Stimulated activated CD8-positive, alpha-beta memory T cell treated with anti-CD3 and anti-CD28 coated beads, Interleukin-15, amount 100 ng/mL, for 48 hours (primary cell): ENCODE measurements around the gene B3GNT3.
A peak's percentile ranks its signal among the peaks of the same experiment; 100 is the strongest.
"Not testable (repeated sequence)": the region's sequence is repeated elsewhere in the genome, so short reads cannot be mapped to it uniquely, and the experiment has no call there.

ENCODE experiments used
- DNase-seq, 2 donors: peaks; one replicate each; pipeline ENCODE4 v3.0.0-alpha.2; 2020; ENCODE audit warnings: low read depth in 2 of 2

The B3GNT3 gene

DNA sequence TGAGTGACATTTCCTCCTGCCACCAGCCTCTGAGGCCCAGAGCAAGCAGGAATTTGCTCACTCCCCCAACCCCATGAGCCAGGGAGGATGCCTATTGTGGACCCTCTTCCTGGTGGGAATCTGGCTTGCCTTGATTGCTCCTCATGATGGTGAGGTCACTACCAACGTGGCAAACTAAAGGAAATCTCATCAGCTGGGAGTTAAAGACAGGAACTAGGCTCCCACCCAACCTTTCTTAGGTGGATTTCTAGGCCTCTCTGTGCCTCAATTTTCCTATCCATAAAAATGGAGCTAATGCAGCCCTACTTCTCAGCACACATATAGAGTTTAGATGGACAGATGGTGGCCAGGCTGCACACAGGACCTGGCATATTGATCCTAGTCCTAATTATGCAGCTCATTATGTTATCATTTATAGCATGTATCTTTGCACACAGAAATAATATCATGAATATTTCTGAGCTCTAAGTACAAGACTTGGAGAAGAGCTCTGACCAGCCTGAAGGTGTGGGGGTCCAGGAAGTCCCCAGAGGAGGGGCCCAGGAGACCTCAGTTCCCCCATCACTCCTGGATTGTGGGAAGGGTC, 2.0 kb downstream of the B3GNT3 start:
- DNase-seq, result no peak

DNA sequence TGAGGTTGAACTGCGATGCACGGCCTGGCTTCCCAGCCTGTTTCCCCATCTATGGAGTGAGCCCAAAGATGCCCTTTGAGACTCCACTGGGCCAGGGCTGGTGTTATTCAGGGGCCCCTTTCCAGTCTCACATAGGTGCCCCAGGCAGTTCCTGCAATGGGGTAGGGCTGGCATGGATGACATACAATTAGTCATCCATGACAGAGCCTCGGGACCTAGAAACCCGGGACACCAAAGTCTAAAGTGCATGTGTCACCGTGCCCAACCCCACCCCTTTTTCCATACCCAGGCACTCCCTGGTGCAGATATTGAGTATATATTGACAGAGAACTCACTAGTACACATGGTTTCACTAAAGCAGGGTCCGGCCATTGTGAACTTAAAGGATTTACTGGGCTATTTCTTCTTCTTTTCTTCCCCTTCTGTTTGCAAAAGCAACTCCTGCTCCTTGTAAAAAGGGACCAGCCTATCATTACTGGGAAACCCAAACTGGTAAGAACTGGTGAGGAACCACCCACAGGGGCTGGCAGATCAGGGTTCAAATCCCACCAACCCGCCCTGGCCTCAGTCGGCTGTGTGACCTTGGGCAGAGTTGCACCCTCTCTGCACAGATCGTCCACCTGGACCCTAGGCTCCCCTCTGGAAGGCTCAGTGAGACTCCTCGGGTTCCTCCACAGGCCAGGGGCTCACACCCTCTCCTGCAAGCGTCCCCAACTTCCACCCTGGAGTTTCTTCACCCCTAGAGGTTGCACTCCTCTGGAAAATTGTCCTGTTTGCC, 2.7 kb downstream of the B3GNT3 start:
- DNase-seq, result peak; percentile 53 to 66

DNA sequence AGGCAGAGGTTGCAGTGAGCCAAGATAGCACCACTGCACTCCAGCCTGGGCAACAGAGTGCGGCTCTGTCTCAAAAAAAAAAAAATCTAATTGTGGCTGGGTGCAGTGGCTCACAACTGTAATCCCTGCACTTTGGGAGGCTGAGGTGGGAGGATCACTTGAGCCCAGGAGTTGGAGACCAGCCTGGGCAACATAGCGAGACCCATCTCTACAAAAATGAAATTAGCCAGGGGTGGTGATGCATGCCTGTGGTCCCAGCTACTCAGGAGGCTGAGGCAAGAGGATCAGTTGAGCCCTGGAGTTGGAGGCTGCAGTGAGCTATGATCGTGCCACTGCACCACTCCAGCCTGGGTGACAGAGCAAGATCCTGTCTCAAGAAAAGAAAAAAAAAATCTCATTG, 3.7 kb downstream of the B3GNT3 start:
- not testable (repeated sequence) for DNase-seq

DNA sequence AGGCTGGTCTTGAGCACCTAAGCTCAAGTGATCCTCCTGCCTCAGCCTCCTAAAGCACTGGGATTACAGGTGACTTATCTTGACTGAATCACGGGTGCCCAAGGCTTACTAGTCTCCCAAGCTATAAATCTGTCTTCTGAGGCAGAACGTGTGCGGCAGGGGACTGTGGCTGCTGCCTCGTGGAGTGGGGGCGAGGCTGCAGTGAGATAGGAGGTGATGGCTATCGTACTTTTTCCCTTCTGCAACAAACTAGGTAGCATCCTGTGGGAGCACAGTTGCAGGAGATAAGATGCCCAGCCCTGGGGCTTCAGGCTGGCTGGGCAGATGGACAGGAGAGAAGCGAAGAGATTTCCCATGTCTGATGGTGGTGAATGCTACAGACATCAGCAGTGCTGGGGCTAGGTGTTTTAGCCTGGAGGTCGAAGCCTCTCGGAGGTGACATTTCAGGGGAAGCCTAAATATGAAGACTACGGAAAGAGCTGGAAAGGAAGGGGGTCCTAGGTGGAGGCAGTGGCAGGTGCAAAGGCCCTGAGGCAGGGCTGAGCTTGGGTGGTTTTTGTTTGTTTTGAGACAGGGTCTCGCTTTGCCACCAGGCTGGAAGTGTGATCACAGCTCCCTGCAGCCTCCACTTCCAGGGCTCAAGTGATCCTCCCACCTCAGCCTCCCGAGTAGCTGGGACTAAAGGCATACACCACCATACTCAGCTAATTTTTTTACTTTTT, 7.4 kb downstream of the B3GNT3 start:
- no peak for DNase-seq

DNA sequence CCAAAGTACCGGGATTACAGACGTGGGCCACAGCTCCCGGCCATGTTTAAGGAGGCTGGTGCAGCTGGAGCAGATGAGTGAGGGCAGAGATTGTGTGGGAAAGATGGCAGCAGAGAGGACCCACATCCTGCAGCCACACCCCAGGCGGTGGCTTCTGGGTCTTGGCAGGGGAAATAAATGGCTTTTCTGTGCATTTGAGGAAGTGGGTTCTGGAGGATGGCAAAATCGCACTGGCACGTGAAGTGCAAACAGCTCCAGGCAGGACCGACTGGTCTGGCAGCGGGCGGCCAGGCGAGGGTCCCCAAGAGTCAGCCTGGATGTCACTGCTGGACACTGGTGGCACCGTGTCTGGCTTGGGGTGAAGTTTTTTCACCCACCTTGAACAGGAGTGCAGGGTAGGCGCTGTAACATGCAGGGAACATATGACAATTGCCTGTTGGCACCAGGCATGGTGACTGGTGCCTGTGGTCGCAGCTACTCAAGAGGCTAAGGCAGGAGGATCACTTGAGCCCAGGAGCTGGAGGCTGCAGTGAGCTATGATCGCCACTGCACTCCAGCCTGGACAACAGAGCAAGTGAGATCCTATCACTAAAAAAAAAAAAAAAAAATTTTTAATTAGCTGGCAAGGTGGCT, 8.4 kb downstream of the B3GNT3 start:
- no peak for DNase-seq

DNA sequence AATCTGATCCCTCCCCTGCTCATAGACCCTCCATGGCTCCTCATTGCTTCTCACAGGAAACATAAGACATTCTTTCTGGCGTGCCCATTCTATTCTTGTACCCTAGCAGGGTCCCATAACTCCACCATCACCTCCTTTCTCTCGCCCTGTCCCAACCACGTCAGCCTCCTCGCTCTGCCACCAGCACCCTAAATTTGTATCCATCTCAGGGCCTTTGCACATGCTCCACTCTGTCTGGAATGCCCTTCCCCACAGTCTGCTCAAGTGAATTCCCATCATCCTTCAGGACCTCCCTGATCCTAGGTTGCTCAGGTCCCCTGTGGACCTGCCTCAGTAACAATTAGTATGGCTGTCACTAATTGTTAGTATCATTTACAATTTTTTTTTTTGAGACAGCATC, 10.5 kb downstream of the B3GNT3 start:
- no peak for DNase-seq

DNA sequence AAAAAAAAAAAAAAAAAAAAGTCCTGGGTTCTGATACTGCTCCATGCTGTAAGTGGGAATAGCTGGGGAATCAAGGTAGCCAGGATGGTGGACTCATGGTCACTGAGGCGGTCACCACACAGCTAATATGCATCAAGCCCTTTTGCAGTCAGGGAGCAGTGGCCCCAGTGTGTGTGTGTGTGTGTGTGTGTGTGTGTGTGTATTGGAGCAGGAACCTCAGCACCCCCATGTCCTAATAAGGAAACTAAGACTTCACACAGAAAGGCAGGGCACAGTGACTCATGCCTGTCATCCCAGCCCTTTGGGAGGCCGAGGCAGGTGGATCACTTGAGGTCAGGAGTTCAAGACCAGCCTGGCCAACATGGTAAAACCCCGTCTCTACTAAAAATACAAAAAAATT, 12.0 kb downstream of the B3GNT3 start:
- no peak for DNase-seq

DNA sequence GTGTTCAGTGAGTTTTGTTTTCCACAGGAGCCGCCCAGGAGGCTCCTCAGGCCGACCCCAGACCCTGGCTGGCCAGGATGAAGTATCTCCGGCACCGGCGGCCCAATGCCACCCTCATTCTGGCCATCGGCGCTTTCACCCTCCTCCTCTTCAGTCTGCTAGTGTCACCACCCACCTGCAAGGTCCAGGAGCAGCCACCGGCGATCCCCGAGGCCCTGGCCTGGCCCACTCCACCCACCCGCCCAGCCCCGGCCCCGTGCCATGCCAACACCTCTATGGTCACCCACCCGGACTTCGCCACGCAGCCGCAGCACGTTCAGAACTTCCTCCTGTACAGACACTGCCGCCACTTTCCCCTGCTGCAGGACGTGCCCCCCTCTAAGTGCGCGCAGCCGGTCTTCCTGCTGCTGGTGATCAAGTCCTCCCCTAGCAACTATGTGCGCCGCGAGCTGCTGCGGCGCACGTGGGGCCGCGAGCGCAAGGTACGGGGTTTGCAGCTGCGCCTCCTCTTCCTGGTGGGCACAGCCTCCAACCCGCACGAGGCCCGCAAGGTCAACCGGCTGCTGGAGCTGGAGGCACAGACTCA, 12.9 kb downstream of the B3GNT3 start:
- DNase-seq, result no peak

DNA sequence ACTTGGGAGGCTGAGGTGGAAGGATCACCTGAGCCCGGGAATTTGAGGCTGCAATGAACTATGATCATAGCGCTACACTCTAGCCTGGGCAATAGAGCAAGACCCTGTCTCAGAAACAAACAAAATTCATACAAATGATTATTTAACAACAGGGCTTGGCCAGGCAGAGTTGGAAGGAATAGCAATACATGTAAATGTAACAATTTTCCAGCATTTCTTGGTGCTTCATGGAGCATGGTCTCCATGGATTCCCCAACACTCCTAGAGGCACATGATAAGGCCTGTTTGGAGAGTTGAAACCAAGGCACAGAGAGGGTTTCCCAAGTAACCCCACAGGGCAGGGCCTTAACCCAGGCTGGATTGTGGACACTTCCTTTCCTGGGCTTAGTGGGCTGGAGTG, 16.2 kb downstream of the B3GNT3 start:
- DNase-seq, result no peak

DNA sequence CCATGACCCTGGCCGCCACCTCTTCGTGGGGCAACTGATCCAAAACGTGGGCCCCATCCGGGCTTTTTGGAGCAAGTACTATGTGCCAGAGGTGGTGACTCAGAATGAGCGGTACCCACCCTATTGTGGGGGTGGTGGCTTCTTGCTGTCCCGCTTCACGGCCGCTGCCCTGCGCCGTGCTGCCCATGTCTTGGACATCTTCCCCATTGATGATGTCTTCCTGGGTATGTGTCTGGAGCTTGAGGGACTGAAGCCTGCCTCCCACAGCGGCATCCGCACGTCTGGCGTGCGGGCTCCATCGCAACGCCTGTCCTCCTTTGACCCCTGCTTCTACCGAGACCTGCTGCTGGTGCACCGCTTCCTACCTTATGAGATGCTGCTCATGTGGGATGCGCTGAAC, 16.7 kb downstream of the B3GNT3 start:
- DNase-seq, result no peak

DNA sequence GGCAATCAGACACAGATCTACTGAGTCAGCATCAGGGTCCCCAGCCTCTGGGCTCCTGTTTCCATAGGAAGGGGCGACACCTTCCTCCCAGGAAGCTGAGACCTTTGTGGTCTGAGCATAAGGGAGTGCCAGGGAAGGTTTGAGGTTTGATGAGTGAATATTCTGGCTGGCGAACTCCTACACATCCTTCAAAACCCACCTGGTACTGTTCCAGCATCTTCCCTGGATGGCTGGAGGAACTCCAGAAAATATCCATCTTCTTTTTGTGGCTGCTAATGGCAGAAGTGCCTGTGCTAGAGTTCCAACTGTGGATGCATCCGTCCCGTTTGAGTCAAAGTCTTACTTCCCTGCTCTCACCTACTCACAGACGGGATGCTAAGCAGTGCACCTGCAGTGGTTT, 17.2 kb downstream of the B3GNT3 start:
- no peak for DNase-seq

DNA sequence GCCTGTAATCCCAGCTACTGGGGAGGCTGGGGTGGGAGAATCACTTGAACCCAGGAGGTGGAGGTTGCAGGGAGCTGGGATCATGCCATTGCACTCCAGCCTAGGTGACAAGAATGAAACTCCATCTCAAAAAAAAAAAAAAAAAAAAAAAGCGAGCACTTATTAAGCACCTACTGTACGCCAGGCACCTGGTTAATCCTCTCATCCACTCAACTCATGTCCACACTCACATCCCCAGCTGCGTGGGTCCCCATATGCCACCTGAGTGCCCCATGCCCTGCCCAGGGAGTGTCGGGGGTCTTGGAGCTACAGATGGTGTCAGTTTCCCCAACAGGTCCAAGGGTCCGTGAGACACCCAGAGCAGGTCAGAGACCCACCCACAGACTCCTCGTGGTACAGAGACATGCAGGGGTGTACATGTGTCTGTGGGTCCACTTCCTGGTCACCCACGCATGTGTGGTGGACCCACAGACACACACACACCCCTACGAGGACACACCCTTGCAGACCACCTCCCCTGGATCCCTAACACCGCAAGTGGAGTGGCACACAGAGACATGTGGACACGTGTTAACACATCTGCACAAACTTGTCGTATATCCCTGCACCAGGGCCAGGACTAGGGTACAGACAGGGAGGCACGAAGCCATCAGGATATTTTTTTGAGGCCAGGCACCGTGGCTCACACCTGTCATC, 22.9 kb downstream of the B3GNT3 start:
- DNase-seq, result no peak

DNA sequence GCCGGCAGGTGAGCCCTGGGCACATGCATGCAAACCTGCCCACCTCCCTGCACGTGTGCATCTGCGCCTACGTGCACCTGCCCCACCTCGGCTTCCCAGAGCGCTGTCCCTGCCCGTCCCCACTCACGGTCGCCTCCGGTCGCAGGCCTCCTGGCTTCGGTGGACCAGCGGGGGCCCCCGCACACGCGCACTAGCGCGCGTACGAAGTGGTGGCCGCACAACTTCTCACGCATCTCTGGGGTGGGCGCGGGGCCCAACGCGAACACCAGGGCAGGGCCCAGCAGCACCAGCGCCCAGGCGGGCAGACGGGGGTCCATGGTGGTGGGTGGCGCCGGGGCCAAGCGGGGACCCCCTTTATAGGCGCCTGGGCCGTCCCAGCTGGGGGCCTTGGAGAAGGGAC, 26.3 kb downstream of the B3GNT3 start, which contains the start of gene INSL3:
INSL3 (minus strand) TSS at position 330 of the 400 bp plus-strand sequence; CDS start at position 317, 13 bp downstream.
- no peak for DNase-seq

DNA sequence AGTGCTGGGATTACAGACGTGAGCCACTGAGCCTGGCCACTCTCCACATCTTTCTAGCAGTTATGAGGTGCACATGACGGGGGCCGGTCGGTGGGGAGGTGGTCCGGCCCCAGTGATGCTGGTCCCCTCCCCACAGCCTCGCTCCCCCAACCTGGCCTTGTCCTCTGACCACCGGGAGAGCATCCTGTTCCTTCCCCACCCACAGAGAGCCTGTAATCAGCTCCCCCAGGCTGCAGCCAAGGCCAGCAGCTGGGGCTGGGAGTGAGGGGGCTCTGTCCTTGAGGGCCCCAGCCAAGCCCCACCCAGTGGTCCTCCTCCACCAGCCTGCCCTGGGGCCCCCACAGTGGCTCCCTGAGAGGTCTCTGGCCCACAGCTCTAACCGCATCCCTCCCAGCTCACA, 29.4 kb downstream of the B3GNT3 start:
- no peak for DNase-seq

DNA sequence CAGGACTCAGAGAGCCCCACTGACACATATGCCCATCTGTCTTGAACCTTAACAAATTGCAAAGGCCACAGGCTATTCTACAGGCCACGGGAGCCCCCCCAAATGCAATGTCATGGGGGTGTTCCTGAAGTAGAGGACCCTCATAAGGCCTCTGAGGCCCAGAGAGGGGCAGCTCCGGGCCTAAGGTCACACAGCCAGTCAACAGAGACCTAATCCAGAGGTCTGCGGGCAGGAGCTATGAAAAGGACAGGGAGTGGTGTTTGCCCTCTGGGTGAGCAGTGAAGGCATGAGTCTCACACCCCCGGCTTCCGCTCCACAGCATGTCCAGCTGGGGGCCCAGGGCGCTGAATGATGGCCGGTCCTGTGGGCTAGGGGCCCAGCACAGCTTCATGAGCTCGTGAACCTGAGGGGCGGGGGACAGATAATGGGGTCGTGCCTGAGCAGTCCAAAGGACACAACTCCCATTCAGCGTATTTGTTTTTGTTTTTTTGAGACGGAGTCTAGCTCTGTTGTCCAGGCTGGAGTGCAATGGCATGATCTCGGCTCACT, 31.6 kb downstream of the B3GNT3 start:
- no peak for DNase-seq

DNA sequence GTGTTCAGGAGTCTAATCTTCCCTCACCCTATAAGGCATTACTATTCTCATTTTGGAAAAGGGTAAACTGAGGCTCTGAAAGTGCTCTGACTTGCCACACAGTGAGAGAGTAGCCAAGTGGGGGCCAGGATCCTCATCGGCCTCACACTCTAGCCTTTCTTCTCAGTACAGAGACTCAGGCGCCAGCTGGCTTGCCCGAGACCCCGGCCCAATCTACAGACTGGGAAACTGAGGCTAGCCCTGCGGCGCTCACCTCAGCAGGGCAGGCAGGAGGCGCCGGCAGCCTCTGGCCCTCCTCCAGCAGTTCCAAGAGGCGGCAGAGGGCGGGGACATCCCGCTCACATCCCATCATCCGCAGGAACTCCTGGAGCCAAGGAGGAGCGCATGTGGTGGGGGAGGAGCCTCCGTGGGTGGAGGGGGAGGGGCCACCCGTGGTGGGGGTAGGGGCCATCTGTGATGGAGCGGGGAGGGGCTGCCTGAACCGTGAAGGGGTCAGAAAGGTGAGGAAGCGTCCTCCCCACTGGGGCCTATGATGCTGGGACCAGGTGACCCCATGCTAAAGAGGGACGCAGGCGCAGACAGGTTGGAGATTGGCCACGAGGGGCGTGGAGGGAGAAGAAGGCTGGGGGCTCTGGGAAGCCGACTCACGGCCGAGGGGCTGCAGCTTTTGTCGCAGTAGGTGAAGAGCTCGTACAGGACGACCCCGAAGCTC, 35.1 kb downstream of the B3GNT3 start:
- no peak for DNase-seq

DNA sequence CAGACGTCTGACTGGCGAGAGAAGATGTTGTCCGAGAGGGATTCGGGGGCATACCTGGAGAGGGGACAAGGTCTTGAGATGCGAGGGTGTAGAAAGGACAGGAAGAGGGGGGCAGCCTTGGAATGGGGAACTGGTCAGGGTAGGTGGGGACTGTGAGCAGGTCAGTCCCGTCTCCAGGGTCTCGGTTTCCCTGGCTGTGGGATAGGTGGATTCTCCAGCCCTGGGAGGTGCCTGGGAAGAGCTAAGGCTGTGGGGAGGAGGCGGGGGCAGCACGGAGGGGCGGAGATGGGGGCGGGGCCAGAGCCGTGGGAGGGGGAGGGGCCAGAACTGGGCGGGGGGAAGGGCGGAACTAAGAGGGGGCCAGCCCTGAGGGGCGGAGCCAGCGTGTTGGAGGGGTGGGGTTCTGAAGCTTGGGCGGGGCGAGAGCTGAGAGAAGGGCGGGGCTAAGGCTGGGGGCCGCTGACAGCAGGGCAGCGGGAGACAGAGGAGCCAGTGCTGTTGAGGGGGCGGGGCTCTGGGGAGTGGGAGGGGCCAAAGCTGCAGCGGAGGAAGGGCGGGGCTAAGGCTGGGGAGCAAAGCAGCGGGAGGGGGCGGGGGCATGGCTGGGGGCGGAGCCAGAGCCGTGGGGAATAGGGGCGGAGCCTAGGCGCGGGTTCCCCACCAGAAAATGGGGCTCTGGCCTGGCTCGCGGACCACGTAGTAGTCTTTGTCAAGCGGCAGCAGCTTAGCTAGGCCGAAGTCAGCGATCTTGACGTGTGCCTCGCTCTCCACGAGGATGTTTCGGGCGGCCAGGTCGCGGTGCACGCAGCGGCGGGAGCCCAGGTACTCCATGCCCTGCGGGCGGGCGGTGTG, 35.9 kb downstream of the B3GNT3 start:
- peak; percentile 38 to 46 for DNase-seq

DNA sequence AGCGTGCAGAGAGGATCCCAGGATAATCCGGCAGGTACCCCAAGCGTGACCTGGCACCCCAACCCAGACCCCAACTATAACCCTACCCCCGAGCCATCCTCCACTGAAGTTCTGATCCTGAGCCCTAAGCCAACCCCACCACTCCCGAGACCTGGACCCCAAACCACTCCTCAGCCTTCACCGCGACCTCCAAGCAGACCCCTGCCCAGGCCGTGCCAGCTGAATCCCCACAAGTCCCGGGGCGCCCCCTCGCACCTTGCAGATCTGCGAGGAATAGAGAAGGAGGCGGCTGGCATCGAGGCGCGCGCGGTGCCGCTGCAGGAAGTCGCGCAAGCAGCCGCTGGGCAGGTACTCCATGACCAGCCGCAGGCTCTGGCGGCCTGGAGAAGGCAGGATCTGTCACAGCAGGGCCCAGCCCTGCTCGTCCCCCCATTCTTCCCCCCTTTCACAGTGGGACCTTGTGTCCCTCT, 36.5 kb downstream of the B3GNT3 start:
- no peak for DNase-seq

DNA sequence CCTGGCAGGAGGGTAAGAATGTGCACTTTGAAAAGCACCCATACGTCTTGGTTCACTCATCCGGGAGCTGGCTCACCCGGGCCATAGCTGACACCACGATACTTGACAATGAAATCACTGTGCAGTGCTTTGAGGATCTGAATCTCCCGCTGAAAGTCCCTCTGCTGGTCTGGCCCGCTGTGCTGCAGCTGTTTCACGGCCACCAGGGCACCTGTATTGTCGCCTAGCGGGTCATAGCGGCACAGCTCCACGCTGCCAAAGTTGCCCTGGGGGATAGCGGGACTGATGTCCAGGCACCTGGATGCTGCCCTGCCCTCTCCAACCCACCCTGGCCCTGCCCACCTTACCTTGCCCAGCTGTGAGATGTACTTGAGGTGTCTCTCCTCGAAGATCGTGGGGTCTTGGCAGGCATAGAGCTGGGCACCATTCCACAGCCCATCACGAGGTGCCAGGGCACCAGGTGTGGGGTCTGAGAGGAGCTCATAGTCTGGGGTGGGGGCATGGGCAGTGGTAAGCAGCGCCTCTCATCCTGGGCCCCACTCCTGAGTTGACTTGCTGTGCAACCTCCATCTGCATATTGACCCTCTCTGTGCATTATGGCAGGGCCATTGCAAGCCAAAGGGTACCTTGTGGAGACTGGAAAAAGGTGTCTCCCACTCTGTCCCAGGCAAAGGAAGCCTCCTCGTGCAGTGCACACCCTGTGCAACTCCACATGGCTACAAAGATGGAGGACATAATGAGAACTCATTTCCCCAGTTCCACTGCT, 37.7 kb downstream of the B3GNT3 start:
- no peak for DNase-seq
